H9 (cell line): ENCODE measurements around the gene RNF157. TPM values are rescaled to one million over a fixed set of nuclear protein-coding genes. Genes with fewer than 3 reads are reported as not detected.

Experiments
- DNase-seq: peaks from one replicate; pipeline ENCODE4 v3.0.0-alpha.2; 2017
- H2AFZ ChIP-seq: one replicate; pipeline ENCODE4 v1.6.1; 2013; ENCODE audit warnings: mild to moderate bottlenecking, low read length, control low read depth, moderate library complexity
- H2AK5ac ChIP-seq: 2 replicates; pipeline ENCODE4 v1.6.1; 2013; ENCODE audit warnings: low read length, control low read depth, mixed read lengths; ENCODE audit not compliant: insufficient read length
- H2BK120ac ChIP-seq: one replicate; pipeline ENCODE4 v1.6.1; 2013; ENCODE audit warnings: low read depth, mild to moderate bottlenecking, low read length, control low read depth, inconsistent platforms; ENCODE audit not compliant: poor library complexity, severe bottlenecking
- H2BK12ac ChIP-seq: 2 replicates; pipeline ENCODE4 v1.6.1; 2013; ENCODE audit warnings: low read length, control low read depth, mixed read lengths, low read depth; ENCODE audit not compliant: insufficient read length
- H2BK15ac ChIP-seq: 2 replicates; pipeline ENCODE4 v1.6.1; 2013; ENCODE audit warnings: low read depth, low read length, control low read depth
- H2BK20ac ChIP-seq: one replicate; pipeline ENCODE4 v1.6.1; 2013; ENCODE audit warnings: low read depth, mild to moderate bottlenecking, low read length, control low read depth, inconsistent platforms; ENCODE audit not compliant: poor library complexity, severe bottlenecking
- H2BK5ac ChIP-seq: 2 replicates; pipeline ENCODE4 v1.6.1; 2013; ENCODE audit warnings: low read length, control low read depth, mixed read lengths; ENCODE audit not compliant: insufficient read length
- H3K14ac ChIP-seq: 2 replicates; pipeline ENCODE4 v1.6.1; 2013; ENCODE audit warnings: low read length, control low read depth; ENCODE audit not compliant: insufficient read depth
- H3K18ac ChIP-seq: 2 replicates; pipeline ENCODE4 v1.6.1; 2013; ENCODE audit warnings: low read depth, mild to moderate bottlenecking, mixed read lengths, low read length, control low read depth; ENCODE audit not compliant: insufficient read length
- H3K23ac ChIP-seq: 2 replicates; pipeline ENCODE4 v1.6.1; 2013; ENCODE audit warnings: low read length, control low read depth, mixed read lengths, low read depth; ENCODE audit not compliant: insufficient read length
- H3K23me2 ChIP-seq: 2 replicates; pipeline ENCODE4 v1.6.1; 2013; ENCODE audit warnings: low read depth, mild to moderate bottlenecking, mixed read lengths, low read length, control low read depth; ENCODE audit not compliant: insufficient read length, poor library complexity, severe bottlenecking
- H3K27ac ChIP-seq: 2 replicates; pipeline ENCODE4 v1.5.1; 2013; ENCODE audit warnings: low read length, control low read depth, mixed read lengths, low read depth; ENCODE audit not compliant: insufficient read length
- H3K27me3 ChIP-seq: 2 replicates; pipeline ENCODE4 v1.6.1; 2013; ENCODE audit warnings: low read length, control low read depth, inconsistent platforms; ENCODE audit not compliant: insufficient read depth
- H3K4ac ChIP-seq: 2 replicates; pipeline ENCODE4 v1.6.1; 2013; ENCODE audit warnings: low read depth, mild to moderate bottlenecking, control low read depth, inconsistent platforms, low read length, moderate library complexity
- H3K4me1 ChIP-seq: 2 replicates; pipeline ENCODE4 v1.6.1; 2013; ENCODE audit warnings: low read length, control low read depth, inconsistent platforms; ENCODE audit not compliant: insufficient read depth
- H3K4me2 ChIP-seq: 2 replicates; pipeline ENCODE4 v1.6.1; 2013; ENCODE audit warnings: low read length, control low read depth, mixed read lengths; ENCODE audit not compliant: insufficient read length, insufficient read depth
- H3K56ac ChIP-seq: 2 replicates; pipeline ENCODE4 v1.6.1; 2013; ENCODE audit warnings: low read depth, mild to moderate bottlenecking, mixed read lengths, low read length, control low read depth; ENCODE audit not compliant: insufficient read length
- H3K79me1 ChIP-seq: 2 replicates; pipeline ENCODE4 v1.6.1; 2013; ENCODE audit warnings: low read depth, mild to moderate bottlenecking, moderate library complexity, low read length, control low read depth, inconsistent platforms; ENCODE audit not compliant: insufficient read depth, poor library complexity, severe bottlenecking
- H3K79me2 ChIP-seq: 2 replicates; pipeline ENCODE4 v1.6.1; 2013; ENCODE audit warnings: low read length, control low read depth, inconsistent platforms; ENCODE audit not compliant: insufficient read depth
- H3K9ac ChIP-seq: 2 replicates; pipeline ENCODE4 v1.6.1; 2013; ENCODE audit warnings: low read length, control low read depth, mixed read lengths; ENCODE audit not compliant: insufficient read length; ENCODE audit errors: extremely low read depth
- H3K9me3 ChIP-seq: one replicate; pipeline ENCODE4 v1.6.1; 2013; ENCODE audit warnings: low read depth, low read length, inconsistent platforms; ENCODE audit not compliant: control insufficient read depth
- H3T11ph ChIP-seq: one replicate; pipeline ENCODE4 v1.6.1; 2013; ENCODE audit warnings: mild to moderate bottlenecking, low read length, control low read depth, inconsistent platforms
- H4K20me1 ChIP-seq: one replicate; pipeline ENCODE4 v1.6.1; 2013; ENCODE audit not compliant: control insufficient read depth, insufficient read length, insufficient read depth
- H4K5ac ChIP-seq: 2 replicates; pipeline ENCODE4 v1.6.1; 2013; ENCODE audit warnings: low read depth, mild to moderate bottlenecking, mixed read lengths, low read length, control low read depth; ENCODE audit not compliant: insufficient read length
- H4K8ac ChIP-seq: replicated peaks from 2 replicates; pipeline ENCODE4 v1.6.1; 2013; ENCODE audit warnings: low read length, control low read depth, mixed read lengths, low read depth; ENCODE audit not compliant: insufficient read length
- H4K91ac ChIP-seq: 2 replicates; pipeline ENCODE4 v1.6.1; 2013; ENCODE audit warnings: low read depth, mild to moderate bottlenecking, moderate library complexity, mixed read lengths, low read length, control low read depth; ENCODE audit not compliant: insufficient read length
- H3K27ac Mint-ChIP-seq, 3 experiments: 2 replicates in 2 of 3; 3 replicates in 1 of 3; pipeline ENCODE4 v1.8.0; 2020 to 2021; ENCODE audit warnings: mixed read lengths in 3 of 3, mild to moderate bottlenecking in 1 of 3, moderate library complexity in 1 of 3
- H3K27me3 Mint-ChIP-seq: 2 replicates; pipeline ENCODE4 v1.8.0; 2021; ENCODE audit warnings: low read depth, mild to moderate bottlenecking, moderate library complexity, mixed read lengths
- H3K36me3 Mint-ChIP-seq, 3 experiments: 2 replicates in 2 of 3; 3 replicates in 1 of 3; pipeline ENCODE4 v1.8.0; 2020 to 2021; ENCODE audit warnings: low read depth in 3 of 3, mixed read lengths in 3 of 3; ENCODE audit not compliant: insufficient read depth in 1 of 3
- H3K4me1 Mint-ChIP-seq, 2 experiments: 2 replicates each; pipeline ENCODE4 v1.8.0; 2020; ENCODE audit warnings: mixed read lengths in 2 of 2
- H3K4me3 Mint-ChIP-seq, 2 experiments: 2 replicates in 1 of 2; 3 replicates in 1 of 2; pipeline ENCODE4 v1.8.0; 2020 to 2021; ENCODE audit warnings: mild to moderate bottlenecking in 2 of 2, mixed read lengths in 2 of 2, moderate library complexity in 1 of 2
- H3K9me3 Mint-ChIP-seq, 2 experiments: 2 replicates in 1 of 2; 3 replicates in 1 of 2; pipeline ENCODE4 v1.8.0; 2020; ENCODE audit warnings: mild to moderate bottlenecking in 2 of 2, mixed read lengths in 2 of 2, moderate library complexity in 1 of 2
- WGBS: extraction: QIAGEN DNeasy Blood & Tissue Kit; methylation state at CpG from one replicate; pipeline ENCODE4 v1.1.7; 2013; ENCODE audit warnings: missing lambda C conversion rate, low lambda C conversion rate, mixed read lengths; ENCODE audit not compliant: insufficient read length; ENCODE audit errors: extremely low coverage; 5-methylcytosine and 5-hydroxymethylcytosine counted together
- total RNA-seq: library from RNA; stranded (reverse); gene quantifications from 2 replicates; pipeline ENCODE4 v1.2.1, GENCODE V29; 2021
- TF ChIP-seq, protein P1 (sequence below): fragments of 200-600 bp; sonication (generic); conservative IDR thresholded peaks from 3 replicates; pipeline ENCODE4 v1.8.0; 2021; ENCODE audit warnings: antibody characterized with exemption, mild to moderate bottlenecking

RNF157 gene
- total RNA-seq, 1 experiment from 2014 or later = 9.9 TPM

DNA sequence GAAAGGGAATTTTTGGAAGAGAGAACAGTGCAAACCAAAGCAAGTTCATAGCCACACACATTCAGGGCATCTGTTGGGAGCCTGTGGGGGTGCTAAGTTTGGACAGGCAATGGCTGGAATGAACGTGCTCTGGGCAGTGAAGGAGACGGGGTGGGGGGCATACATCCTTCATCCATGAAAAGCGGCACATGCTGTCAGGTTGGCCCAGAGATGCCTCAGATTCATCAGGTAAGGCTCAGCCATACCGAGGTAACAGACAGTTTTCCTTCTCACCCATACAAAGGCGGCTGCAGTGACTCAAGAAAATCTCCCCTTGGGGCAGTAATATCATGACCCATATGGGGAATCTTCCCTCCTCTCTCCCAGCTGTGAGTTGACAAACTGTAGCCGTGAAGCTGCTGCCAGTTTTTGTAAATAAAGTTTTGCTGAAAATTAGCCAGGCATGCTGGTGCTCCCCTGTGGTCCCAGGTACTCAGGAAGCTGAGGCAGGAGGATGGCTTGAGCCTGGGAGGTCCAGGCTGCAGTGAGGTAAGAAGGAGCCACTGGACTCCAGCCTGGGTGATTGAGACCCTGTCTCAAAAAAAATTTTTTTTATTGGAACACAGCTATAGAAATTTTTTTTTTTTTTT lies 15.6 kb upstream of the RNF157 start:
- Mint-ChIP-seq H3K4me3 (no peak overlapping the region), H3K27ac (no peak overlapping the region), H3K9me3 (peaks cover 0 to 2% of the 10 kb centered on the region in 2 experiments; a peak in 1 of 5 replicates), H3K36me3 (peaks cover 0 to 3% (median 0%) of the 10 kb centered on the region in 3 experiments; a peak in 1 of 7 replicates), H3K4me1 (peaks cover 8% of the 10 kb centered on the region in 2 experiments; a peak in 3 of 4 replicates), H3K27me3 (no peaks in the 10 kb centered on the region; the same call in none of the 2 replicates)
- Histone ChIP-seq H3K9ac (no peak overlapping the region), H4K91ac (no peak overlapping the region), H3K23me2 (no peaks in the 10 kb centered on the region), H2BK20ac (no peak overlapping the region), H3K27me3 (no peaks in the 10 kb centered on the region), H2BK12ac (no peak overlapping the region), H4K20me1 (no peaks in the 10 kb centered on the region), H3K56ac (no peak overlapping the region), H3K9me3 (no peaks in the 10 kb centered on the region), H2AFZ (no peak overlapping the region), H3K18ac (no peak overlapping the region), H2BK5ac (no peak overlapping the region), H2BK15ac (no peak overlapping the region), H3K27ac (no peak overlapping the region), H2BK120ac (no peak overlapping the region), H3K79me1 (no peaks in the 10 kb centered on the region), H3K4me2 (no peak overlapping the region), H4K8ac (no peak overlapping the region), H3K4me1 (no peaks in the 10 kb centered on the region), H3K4ac (no peak overlapping the region), H4K5ac (no peak overlapping the region), H2AK5ac (no peak overlapping the region), H3K14ac (no peak overlapping the region), H3T11ph (no peak overlapping the region), H3K79me2 (no peaks in the 10 kb centered on the region), H3K23ac (no peak overlapping the region)
- no CpG with 5 or more reads among the region's 6 CpGs for WGBS
- TF ChIP-seq, protein P1, sequence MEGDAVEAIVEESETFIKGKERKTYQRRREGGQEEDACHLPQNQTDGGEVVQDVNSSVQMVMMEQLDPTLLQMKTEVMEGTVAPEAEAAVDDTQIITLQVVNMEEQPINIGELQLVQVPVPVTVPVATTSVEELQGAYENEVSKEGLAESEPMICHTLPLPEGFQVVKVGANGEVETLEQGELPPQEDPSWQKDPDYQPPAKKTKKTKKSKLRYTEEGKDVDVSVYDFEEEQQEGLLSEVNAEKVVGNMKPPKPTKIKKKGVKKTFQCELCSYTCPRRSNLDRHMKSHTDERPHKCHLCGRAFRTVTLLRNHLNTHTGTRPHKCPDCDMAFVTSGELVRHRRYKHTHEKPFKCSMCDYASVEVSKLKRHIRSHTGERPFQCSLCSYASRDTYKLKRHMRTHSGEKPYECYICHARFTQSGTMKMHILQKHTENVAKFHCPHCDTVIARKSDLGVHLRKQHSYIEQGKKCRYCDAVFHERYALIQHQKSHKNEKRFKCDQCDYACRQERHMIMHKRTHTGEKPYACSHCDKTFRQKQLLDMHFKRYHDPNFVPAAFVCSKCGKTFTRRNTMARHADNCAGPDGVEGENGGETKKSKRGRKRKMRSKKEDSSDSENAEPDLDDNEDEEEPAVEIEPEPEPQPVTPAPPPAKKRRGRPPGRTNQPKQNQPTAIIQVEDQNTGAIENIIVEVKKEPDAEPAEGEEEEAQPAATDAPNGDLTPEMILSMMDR = no peak
- DNase-seq = no peak
